H9 (cell line): ENCODE data around the gene ERICH2. TPM values are rescaled to one million over a fixed set of nuclear protein-coding genes. Genes with fewer than 3 reads are reported as not detected.

Experiments
- DNase-seq: peaks from one replicate; pipeline ENCODE4 v3.0.0-alpha.2; 2017
- H2AFZ ChIP-seq: one replicate; pipeline ENCODE4 v1.6.1; 2013; ENCODE audit warnings: mild to moderate bottlenecking, low read length, control low read depth, moderate library complexity
- H2AK5ac ChIP-seq: 2 replicates; pipeline ENCODE4 v1.6.1; 2013; ENCODE audit warnings: low read length, control low read depth, mixed read lengths; ENCODE audit not compliant: insufficient read length
- H2BK120ac ChIP-seq: one replicate; pipeline ENCODE4 v1.6.1; 2013; ENCODE audit warnings: low read depth, mild to moderate bottlenecking, low read length, control low read depth, inconsistent platforms; ENCODE audit not compliant: poor library complexity, severe bottlenecking
- H2BK12ac ChIP-seq: 2 replicates; pipeline ENCODE4 v1.6.1; 2013; ENCODE audit warnings: low read length, control low read depth, mixed read lengths, low read depth; ENCODE audit not compliant: insufficient read length
- H2BK15ac ChIP-seq: 2 replicates; pipeline ENCODE4 v1.6.1; 2013; ENCODE audit warnings: low read depth, low read length, control low read depth
- H2BK20ac ChIP-seq: one replicate; pipeline ENCODE4 v1.6.1; 2013; ENCODE audit warnings: low read depth, mild to moderate bottlenecking, low read length, control low read depth, inconsistent platforms; ENCODE audit not compliant: poor library complexity, severe bottlenecking
- H2BK5ac ChIP-seq: 2 replicates; pipeline ENCODE4 v1.6.1; 2013; ENCODE audit warnings: low read length, control low read depth, mixed read lengths; ENCODE audit not compliant: insufficient read length
- H3K14ac ChIP-seq: 2 replicates; pipeline ENCODE4 v1.6.1; 2013; ENCODE audit warnings: low read length, control low read depth; ENCODE audit not compliant: insufficient read depth
- H3K18ac ChIP-seq: 2 replicates; pipeline ENCODE4 v1.6.1; 2013; ENCODE audit warnings: low read depth, mild to moderate bottlenecking, mixed read lengths, low read length, control low read depth; ENCODE audit not compliant: insufficient read length
- H3K23ac ChIP-seq: 2 replicates; pipeline ENCODE4 v1.6.1; 2013; ENCODE audit warnings: low read length, control low read depth, mixed read lengths, low read depth; ENCODE audit not compliant: insufficient read length
- H3K23me2 ChIP-seq: 2 replicates; pipeline ENCODE4 v1.6.1; 2013; ENCODE audit warnings: low read depth, mild to moderate bottlenecking, mixed read lengths, low read length, control low read depth; ENCODE audit not compliant: insufficient read length, poor library complexity, severe bottlenecking
- H3K27ac ChIP-seq: 2 replicates; pipeline ENCODE4 v1.5.1; 2013; ENCODE audit warnings: low read length, control low read depth, mixed read lengths, low read depth; ENCODE audit not compliant: insufficient read length
- H3K27me3 ChIP-seq: 2 replicates; pipeline ENCODE4 v1.6.1; 2013; ENCODE audit warnings: low read length, control low read depth, inconsistent platforms; ENCODE audit not compliant: insufficient read depth
- H3K4ac ChIP-seq: 2 replicates; pipeline ENCODE4 v1.6.1; 2013; ENCODE audit warnings: low read depth, mild to moderate bottlenecking, control low read depth, inconsistent platforms, low read length, moderate library complexity
- H3K4me1 ChIP-seq: 2 replicates; pipeline ENCODE4 v1.6.1; 2013; ENCODE audit warnings: low read length, control low read depth, inconsistent platforms; ENCODE audit not compliant: insufficient read depth
- H3K4me2 ChIP-seq: 2 replicates; pipeline ENCODE4 v1.6.1; 2013; ENCODE audit warnings: low read length, control low read depth, mixed read lengths; ENCODE audit not compliant: insufficient read length, insufficient read depth
- H3K56ac ChIP-seq: 2 replicates; pipeline ENCODE4 v1.6.1; 2013; ENCODE audit warnings: low read depth, mild to moderate bottlenecking, mixed read lengths, low read length, control low read depth; ENCODE audit not compliant: insufficient read length
- H3K79me1 ChIP-seq: 2 replicates; pipeline ENCODE4 v1.6.1; 2013; ENCODE audit warnings: low read depth, mild to moderate bottlenecking, moderate library complexity, low read length, control low read depth, inconsistent platforms; ENCODE audit not compliant: insufficient read depth, poor library complexity, severe bottlenecking
- H3K79me2 ChIP-seq: 2 replicates; pipeline ENCODE4 v1.6.1; 2013; ENCODE audit warnings: low read length, control low read depth, inconsistent platforms; ENCODE audit not compliant: insufficient read depth
- H3K9ac ChIP-seq: 2 replicates; pipeline ENCODE4 v1.6.1; 2013; ENCODE audit warnings: low read length, control low read depth, mixed read lengths; ENCODE audit not compliant: insufficient read length; ENCODE audit errors: extremely low read depth
- H3K9me3 ChIP-seq: one replicate; pipeline ENCODE4 v1.6.1; 2013; ENCODE audit warnings: low read depth, low read length, inconsistent platforms; ENCODE audit not compliant: control insufficient read depth
- H3T11ph ChIP-seq: one replicate; pipeline ENCODE4 v1.6.1; 2013; ENCODE audit warnings: mild to moderate bottlenecking, low read length, control low read depth, inconsistent platforms
- H4K20me1 ChIP-seq: one replicate; pipeline ENCODE4 v1.6.1; 2013; ENCODE audit not compliant: control insufficient read depth, insufficient read length, insufficient read depth
- H4K5ac ChIP-seq: 2 replicates; pipeline ENCODE4 v1.6.1; 2013; ENCODE audit warnings: low read depth, mild to moderate bottlenecking, mixed read lengths, low read length, control low read depth; ENCODE audit not compliant: insufficient read length
- H4K8ac ChIP-seq: replicated peaks from 2 replicates; pipeline ENCODE4 v1.6.1; 2013; ENCODE audit warnings: low read length, control low read depth, mixed read lengths, low read depth; ENCODE audit not compliant: insufficient read length
- H4K91ac ChIP-seq: 2 replicates; pipeline ENCODE4 v1.6.1; 2013; ENCODE audit warnings: low read depth, mild to moderate bottlenecking, moderate library complexity, mixed read lengths, low read length, control low read depth; ENCODE audit not compliant: insufficient read length
- H3K27ac Mint-ChIP-seq, 3 experiments: 2 replicates in 2 of 3; 3 replicates in 1 of 3; pipeline ENCODE4 v1.8.0; 2020 to 2021; ENCODE audit warnings: mixed read lengths in 3 of 3, mild to moderate bottlenecking in 1 of 3, moderate library complexity in 1 of 3
- H3K27me3 Mint-ChIP-seq: 2 replicates; pipeline ENCODE4 v1.8.0; 2021; ENCODE audit warnings: low read depth, mild to moderate bottlenecking, moderate library complexity, mixed read lengths
- H3K36me3 Mint-ChIP-seq, 3 experiments: 2 replicates in 2 of 3; 3 replicates in 1 of 3; pipeline ENCODE4 v1.8.0; 2020 to 2021; ENCODE audit warnings: low read depth in 3 of 3, mixed read lengths in 3 of 3; ENCODE audit not compliant: insufficient read depth in 1 of 3
- H3K4me1 Mint-ChIP-seq, 2 experiments: 2 replicates each; pipeline ENCODE4 v1.8.0; 2020; ENCODE audit warnings: mixed read lengths in 2 of 2
- H3K4me3 Mint-ChIP-seq, 2 experiments: 2 replicates in 1 of 2; 3 replicates in 1 of 2; pipeline ENCODE4 v1.8.0; 2020 to 2021; ENCODE audit warnings: mild to moderate bottlenecking in 2 of 2, mixed read lengths in 2 of 2, moderate library complexity in 1 of 2
- H3K9me3 Mint-ChIP-seq, 2 experiments: 2 replicates in 1 of 2; 3 replicates in 1 of 2; pipeline ENCODE4 v1.8.0; 2020; ENCODE audit warnings: mild to moderate bottlenecking in 2 of 2, mixed read lengths in 2 of 2, moderate library complexity in 1 of 2
- WGBS: extraction: QIAGEN DNeasy Blood & Tissue Kit; methylation state at CpG from one replicate; pipeline ENCODE4 v1.1.7; 2013; ENCODE audit warnings: missing lambda C conversion rate, low lambda C conversion rate, mixed read lengths; ENCODE audit not compliant: insufficient read length; ENCODE audit errors: extremely low coverage; 5-methylcytosine and 5-hydroxymethylcytosine counted together
- total RNA-seq: library from RNA; stranded (reverse); gene quantifications from 2 replicates; pipeline ENCODE4 v1.2.1, GENCODE V29; 2021
- TF ChIP-seq, protein P1 (sequence below): fragments of 200-600 bp; sonication (generic); conservative IDR thresholded peaks from 3 replicates; pipeline ENCODE4 v1.8.0; 2021; ENCODE audit warnings: antibody characterized with exemption, mild to moderate bottlenecking

ERICH2 gene
- total RNA-seq, 1 experiment from 2014 or later = 1.2 TPM

DNA sequence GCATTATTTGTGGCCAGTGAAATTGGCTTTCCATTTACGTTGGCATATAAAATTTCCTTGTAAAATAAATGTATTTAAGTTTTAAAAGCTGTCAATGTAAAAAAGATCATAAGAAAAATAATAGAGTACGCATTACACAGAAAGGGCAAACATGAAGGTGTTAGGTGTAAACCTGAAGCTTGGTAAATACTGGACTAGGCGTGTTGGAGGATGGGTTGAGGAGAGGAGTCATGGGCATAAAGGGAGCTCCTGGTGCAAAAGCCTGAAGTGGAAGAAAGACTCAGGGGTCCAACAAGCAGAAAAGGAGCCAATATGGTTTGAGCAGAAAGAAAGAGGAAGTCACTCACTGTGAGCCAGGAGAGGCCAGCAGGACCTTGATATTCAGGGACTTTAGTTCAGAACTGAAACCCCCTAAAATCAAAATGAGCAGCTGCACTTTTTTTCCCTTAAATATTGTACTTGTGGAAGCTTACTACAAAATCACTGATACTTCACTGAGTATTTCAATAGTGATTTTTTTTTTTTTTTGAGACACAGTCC, 30.6 kb upstream of the ERICH2 start:
- no peaks in the 10 kb centered on the region for H4K20me1 ChIP-seq
- H2BK120ac ChIP-seq = no peak overlapping the region
- no peak overlapping the region for H2BK15ac ChIP-seq
- H3K23ac ChIP-seq = no peak overlapping the region
- H3K18ac ChIP-seq = no peak overlapping the region
- no peak overlapping the region for H3K56ac ChIP-seq
- no peak overlapping the region for H3K4me2 ChIP-seq
- Mint-ChIP-seq H3K27me3 (peaks cover 2% of the 10 kb centered on the region; the same call in 1 of the 2 replicates), H3K36me3 (peaks cover 0 to 2% (median 0%) of the 10 kb centered on the region in 3 experiments; a peak in 2 of 7 replicates), H3K4me1 (peaks cover 7 to 8% of the 10 kb centered on the region in 2 experiments), H3K4me3 (no peak overlapping the region), H3K9me3 (peaks cover 2 to 3% of the 10 kb centered on the region in 2 experiments; a peak in 3 of 5 replicates), H3K27ac (no peak overlapping the region)
- no peak overlapping the region for H2BK5ac ChIP-seq
- H3K14ac ChIP-seq = no peak overlapping the region
- no peak overlapping the region for H4K8ac ChIP-seq
- H3K9me3 ChIP-seq = no peaks in the 10 kb centered on the region
- no peak overlapping the region for H2BK20ac ChIP-seq
- no CpG with 5 or more reads among the region's 3 CpGs for WGBS
- no peak overlapping the region for H2BK12ac ChIP-seq
- H2AK5ac ChIP-seq = no peak overlapping the region
- no peak for DNase-seq
- no peak overlapping the region for H4K91ac ChIP-seq
- no peak overlapping the region for H3K9ac ChIP-seq
- no peaks in the 10 kb centered on the region for H3K4me1 ChIP-seq
- H3K79me2 ChIP-seq = no peaks in the 10 kb centered on the region
- H4K5ac ChIP-seq = no peak overlapping the region
- no peak overlapping the region for H3K4ac ChIP-seq
- H2AFZ ChIP-seq = no peak overlapping the region
- H3K27me3 ChIP-seq = no peaks in the 10 kb centered on the region
- no peak overlapping the region for H3K27ac ChIP-seq
- no peaks in the 10 kb centered on the region for H3K79me1 ChIP-seq
- H3K23me2 ChIP-seq = no peaks in the 10 kb centered on the region
- H3T11ph ChIP-seq = no peak overlapping the region
- TF ChIP-seq, protein P1, sequence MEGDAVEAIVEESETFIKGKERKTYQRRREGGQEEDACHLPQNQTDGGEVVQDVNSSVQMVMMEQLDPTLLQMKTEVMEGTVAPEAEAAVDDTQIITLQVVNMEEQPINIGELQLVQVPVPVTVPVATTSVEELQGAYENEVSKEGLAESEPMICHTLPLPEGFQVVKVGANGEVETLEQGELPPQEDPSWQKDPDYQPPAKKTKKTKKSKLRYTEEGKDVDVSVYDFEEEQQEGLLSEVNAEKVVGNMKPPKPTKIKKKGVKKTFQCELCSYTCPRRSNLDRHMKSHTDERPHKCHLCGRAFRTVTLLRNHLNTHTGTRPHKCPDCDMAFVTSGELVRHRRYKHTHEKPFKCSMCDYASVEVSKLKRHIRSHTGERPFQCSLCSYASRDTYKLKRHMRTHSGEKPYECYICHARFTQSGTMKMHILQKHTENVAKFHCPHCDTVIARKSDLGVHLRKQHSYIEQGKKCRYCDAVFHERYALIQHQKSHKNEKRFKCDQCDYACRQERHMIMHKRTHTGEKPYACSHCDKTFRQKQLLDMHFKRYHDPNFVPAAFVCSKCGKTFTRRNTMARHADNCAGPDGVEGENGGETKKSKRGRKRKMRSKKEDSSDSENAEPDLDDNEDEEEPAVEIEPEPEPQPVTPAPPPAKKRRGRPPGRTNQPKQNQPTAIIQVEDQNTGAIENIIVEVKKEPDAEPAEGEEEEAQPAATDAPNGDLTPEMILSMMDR = no peak
